Osteoblast (primary cell): ENCODE measurements around the gene HOXC11. TPM values are rescaled to one million over a fixed set of nuclear protein-coding genes. Genes with fewer than 3 reads are reported as not detected.

Source experiments
- DNase-seq: peaks from one replicate; pipeline ENCODE4 v3.0.0; 2011; ENCODE audit warnings: low spot score, mixed read lengths; ENCODE audit not compliant: insufficient read length; ENCODE audit errors: missing footprints
- H2AFZ ChIP-seq: 2 replicates; pipeline ENCODE4 v1.6.0; 2011; ENCODE audit warnings: mild to moderate bottlenecking, low read length
- H3K27ac ChIP-seq: 2 replicates; pipeline ENCODE4 v1.5.1; 2011; ENCODE audit warnings: mild to moderate bottlenecking, low read depth, low read length, moderate library complexity
- H3K27me3 ChIP-seq: 2 replicates; pipeline ENCODE4 v1.6.0; 2012; ENCODE audit warnings: mild to moderate bottlenecking, control low read depth, inconsistent platforms, low read length, moderate library complexity; ENCODE audit not compliant: insufficient read depth
- H3K36me3 ChIP-seq: 2 replicates; pipeline ENCODE4 v1.5.1; 2011; ENCODE audit warnings: mild to moderate bottlenecking, low read length, control low read depth, moderate library complexity; ENCODE audit not compliant: insufficient read depth
- H3K4me1 ChIP-seq: 2 replicates; pipeline ENCODE4 v1.5.1; 2011; ENCODE audit warnings: mild to moderate bottlenecking, low read length, control low read depth, moderate library complexity; ENCODE audit not compliant: insufficient read depth
- H3K4me2 ChIP-seq: 2 replicates; pipeline ENCODE4 v1.6.0; 2011; ENCODE audit warnings: mild to moderate bottlenecking, low read length; ENCODE audit not compliant: insufficient read depth
- H3K4me3 ChIP-seq: fragments of 200-600 bp; sonication (generic); 3 replicates; pipeline ENCODE4 v1.5.1; 2012; ENCODE audit warnings: mild to moderate bottlenecking, low read length, inconsistent platforms; ENCODE audit not compliant: insufficient read depth
- H3K79me2 ChIP-seq: 2 replicates; pipeline ENCODE4 v1.6.0; 2012; ENCODE audit warnings: mild to moderate bottlenecking, low read length, control low read depth, inconsistent platforms; ENCODE audit not compliant: insufficient read depth
- H3K9me3 ChIP-seq: 2 replicates; pipeline ENCODE4 v1.5.1; 2011; ENCODE audit warnings: low read depth, low read length, control low read depth
- H4K20me1 ChIP-seq: 2 replicates; pipeline ENCODE4 v1.6.0; 2012; ENCODE audit warnings: mild to moderate bottlenecking, low read length, control low read depth; ENCODE audit not compliant: insufficient read depth
- CTCF ChIP-seq: IDR thresholded peaks from 2 replicates; pipeline ENCODE4 v1.5.1; 2011; ENCODE audit warnings: mild to moderate bottlenecking, low read depth, low read length, moderate library complexity; ENCODE audit errors: extremely low read depth
- total RNA-seq: library from RNA; depleted of rRNA; stranded (reverse); fragments of >200 nt; gene quantifications from 2 replicates; pipeline ENCODE4 v1.2.3, GENCODE V29; 2012

HOXC11 gene
- total RNA-seq, 1 donor, result 1.1 TPM

GRCh38 chr12:53998900-53999236, 25.9 kb downstream of the HOXC11 start:
- TF ChIP-seq CTCF, result peak; percentile 9
- Histone ChIP-seq H3K9me3 (no peaks in the 10 kb centered on the region), H3K4me3 (peak overlapping the region; percentile 93), H3K4me1 (peaks cover 47% of the 10 kb centered on the region), H3K36me3 (peaks cover 10% of the 10 kb centered on the region), H3K27ac (no peak overlapping the region), H2AFZ (no peak overlapping the region), H3K79me2 (peaks cover 93% of the 10 kb centered on the region), H3K27me3 (no peaks in the 10 kb centered on the region), H3K4me2 (peak overlapping the region; percentile 88), H4K20me1 (peaks cover 6% of the 10 kb centered on the region)
- DNase-seq, result peak; percentile 62

GRCh38 chr12:53999559-54000115, 26.7 kb downstream of the HOXC11 start:
- H3K36me3 ChIP-seq, result peaks cover 10% of the 10 kb centered on the region
- H4K20me1 ChIP-seq, result peaks cover 6% of the 10 kb centered on the region
- H3K4me2 ChIP-seq, result peak overlapping the region; percentile 88
- peak overlapping the region; percentile 87 for H3K27ac ChIP-seq
- no peaks in the 10 kb centered on the region for H3K9me3 ChIP-seq
- peak overlapping the region; percentile 91 for H2AFZ ChIP-seq
- no peaks in the 10 kb centered on the region for H3K27me3 ChIP-seq
- peaks cover 88% of the 10 kb centered on the region for H3K79me2 ChIP-seq
- peaks cover 44% of the 10 kb centered on the region for H3K4me1 ChIP-seq
- H3K4me3 ChIP-seq, result peak overlapping the region; percentile 93
- TF ChIP-seq CTCF, result no peak
- peak; percentile 98 for DNase-seq

GRCh38 chr12:54000116-54001114, 27.5 kb downstream of the HOXC11 start, which contains the start of gene HOXC9:
Gene HOXC9 (plus strand): TSS chr12:54000161. CDS start chr12:54000189, 28 bp downstream.
- peak within 1 kb of the TSS; percentile 91 for H2AFZ ChIP-seq

More at GRCh38 chr12:54000116-54001114, 27.5 kb downstream of the HOXC11 start, which contains the start of gene HOXC9:
- Histone ChIP-seq H3K27me3 (no peaks in the 10 kb centered on the region), H3K27ac (peak within 1 kb of the TSS; percentile 87), H3K4me2 (peak within 1 kb of the TSS; percentile 88), H3K36me3 (peaks cover 10% of the 10 kb centered on the region), H4K20me1 (peaks cover 6% of the 10 kb centered on the region), H3K4me3 (peak within 1 kb of the TSS; percentile 93), H3K9me3 (no peaks in the 10 kb centered on the region), H3K4me1 (peaks cover 44% of the 10 kb centered on the region), H3K79me2 (peaks cover 84% of the 10 kb centered on the region)
- DNase-seq, result peak; percentile 92
- no peak for TF ChIP-seq CTCF
